Frontal cortex (tissue), 4 donors: Measurements from ENCODE around the gene SLC25A2. TPM values are rescaled to one million over a fixed set of nuclear protein-coding genes. Genes with fewer than 3 reads are reported as not detected.
"Not testable (repeated sequence)": the region's sequence is repeated elsewhere in the genome, so short reads cannot be mapped to it uniquely, and the experiment has no call there.

Experiments
- DNase-seq, 2 donors: peaks; one replicate each; pipeline ENCODE4 v3.0.0; 2012; ENCODE audit warnings: low spot score in 2 of 2
- FAIRE-seq: peaks from 2 replicates; lab custom pipeline; 2012; peaks lifted over from hg19 to GRCh38; lab: Jason Lieb, UNC
- total RNA-seq: library from RNA; depleted of rRNA; stranded (reverse); fragments of >200 nt; gene quantifications from one replicate; pipeline ENCODE4 v1.2.3, GENCODE V29; 2014
- donor health status: control.
- donor health status: control.
- donor health status: control.

SLC25A2 gene
- not detected for total RNA-seq

- FAIRE-seq (no peak), DNase-seq (no peak)
Measured at GRCh38 chr5:141303756-141304155, at the start of gene SLC25A2. SLC25A2 (minus strand) TSS chr5:141304049; CDS start chr5:141303865, 184 bp downstream.

- no peak for FAIRE-seq
- DNase-seq, result no peak
Measured at GRCh38 chr5:141351591-141351990, 47.7 kb upstream of the SLC25A2 start.

- FAIRE-seq, result no peak
Measured at GRCh38 chr5:141349917-141350619, 46.2 kb upstream of the SLC25A2 start, which contains the start of gene PCDHGB1. PCDHGB1 (plus strand) TSS chr5:141350099; CDS start chr5:141350261, 162 bp downstream.

GRCh38 chr5:141346017-141346416 lies 42.2 kb upstream of the SLC25A2 start:
- not testable (repeated sequence) for DNase-seq, FAIRE-seq

More at GRCh38 chr5:141349917-141350619, 46.2 kb upstream of the SLC25A2 start, which contains the start of gene PCDHGB1:
- DNase-seq, result peak in 1 of 2 donors; percentile 58

- no peak for DNase-seq
- no peak for FAIRE-seq
Measured at GRCh38 chr5:141345327-141345726, 41.5 kb upstream of the SLC25A2 start.

GRCh38 chr5:141343953-141344463 lies 40.2 kb upstream of the SLC25A2 start:
- no peak for FAIRE-seq
- DNase-seq, result no peak

GRCh38 chr5:141343242-141343952 lies 39.5 kb upstream of the SLC25A2 start, which contains the start of gene PCDHGA3:
PCDHGA3 (plus strand) TSS chr5:141343829; CDS start chr5:141344034, 205 bp downstream.
- no peak for DNase-seq

GRCh38 chr5:141342773-141343172 lies 38.9 kb upstream of the SLC25A2 start:
- FAIRE-seq, result no peak
- DNase-seq, result no peak

More at GRCh38 chr5:141343242-141343952, 39.5 kb upstream of the SLC25A2 start, which contains the start of gene PCDHGA3:
- FAIRE-seq, result no peak

- not testable (repeated sequence) for FAIRE-seq, DNase-seq
Measured at GRCh38 chr5:141340781-141341354, 37.0 kb upstream of the SLC25A2 start.

GRCh38 chr5:141338538-141339306 lies 34.9 kb upstream of the SLC25A2 start, which contains the start of gene PCDHGA2:
PCDHGA2 (plus strand) TSS chr5:141338760.
- DNase-seq, result no peak
- FAIRE-seq, result no peak

- not testable (repeated sequence) for FAIRE-seq, DNase-seq
Measured at GRCh38 chr5:141332571-141332970, 28.7 kb upstream of the SLC25A2 start.

- no peak for FAIRE-seq
- no peak for DNase-seq
Measured at GRCh38 chr5:141330299-141331080, 26.6 kb upstream of the SLC25A2 start, which contains the start of gene PCDHGA1. PCDHGA1 (plus strand) TSS chr5:141330514.

GRCh38 chr5:141328231-141328630 lies 24.4 kb upstream of the SLC25A2 start:
- no peak for FAIRE-seq
- DNase-seq, result no peak

GRCh38 chr5:141326088-141326854 lies 22.4 kb upstream of the SLC25A2 start:
- DNase-seq, result peak in 1 of 2 donors; percentile 54
- FAIRE-seq, result no peak

- no peak for FAIRE-seq
- DNase-seq, result no peak
Measured at GRCh38 chr5:141322261-141322660, 18.4 kb upstream of the SLC25A2 start.

GRCh38 chr5:141320225-141321169 lies 16.6 kb upstream of the SLC25A2 start, which contains the start of gene TAF7:
TAF7 (minus strand) TSS chr5:141320784; CDS start chr5:141320044, 740 bp downstream.
- FAIRE-seq (no peak), DNase-seq (peak; percentile 76 to 86)

GRCh38 chr5:141319699-141320098 lies 15.8 kb upstream of the SLC25A2 start:
- FAIRE-seq (no peak), DNase-seq (no peak)
